H9 (cell line): ENCODE data around the gene PADI4. TPM values are rescaled to one million over a fixed set of nuclear protein-coding genes. Genes with fewer than 3 reads are reported as not detected.

Source experiments
- DNase-seq: peaks from one replicate; pipeline ENCODE4 v3.0.0-alpha.2; 2017
- H2AFZ ChIP-seq: one replicate; pipeline ENCODE4 v1.6.1; 2013; ENCODE audit warnings: mild to moderate bottlenecking, low read length, control low read depth, moderate library complexity
- H2AK5ac ChIP-seq: 2 replicates; pipeline ENCODE4 v1.6.1; 2013; ENCODE audit warnings: low read length, control low read depth, mixed read lengths; ENCODE audit not compliant: insufficient read length
- H2BK120ac ChIP-seq: one replicate; pipeline ENCODE4 v1.6.1; 2013; ENCODE audit warnings: low read depth, mild to moderate bottlenecking, low read length, control low read depth, inconsistent platforms; ENCODE audit not compliant: poor library complexity, severe bottlenecking
- H2BK12ac ChIP-seq: 2 replicates; pipeline ENCODE4 v1.6.1; 2013; ENCODE audit warnings: low read length, control low read depth, mixed read lengths, low read depth; ENCODE audit not compliant: insufficient read length
- H2BK15ac ChIP-seq: 2 replicates; pipeline ENCODE4 v1.6.1; 2013; ENCODE audit warnings: low read depth, low read length, control low read depth
- H2BK20ac ChIP-seq: one replicate; pipeline ENCODE4 v1.6.1; 2013; ENCODE audit warnings: low read depth, mild to moderate bottlenecking, low read length, control low read depth, inconsistent platforms; ENCODE audit not compliant: poor library complexity, severe bottlenecking
- H2BK5ac ChIP-seq: 2 replicates; pipeline ENCODE4 v1.6.1; 2013; ENCODE audit warnings: low read length, control low read depth, mixed read lengths; ENCODE audit not compliant: insufficient read length
- H3K14ac ChIP-seq: 2 replicates; pipeline ENCODE4 v1.6.1; 2013; ENCODE audit warnings: low read length, control low read depth; ENCODE audit not compliant: insufficient read depth
- H3K18ac ChIP-seq: 2 replicates; pipeline ENCODE4 v1.6.1; 2013; ENCODE audit warnings: low read depth, mild to moderate bottlenecking, mixed read lengths, low read length, control low read depth; ENCODE audit not compliant: insufficient read length
- H3K23ac ChIP-seq: 2 replicates; pipeline ENCODE4 v1.6.1; 2013; ENCODE audit warnings: low read length, control low read depth, mixed read lengths, low read depth; ENCODE audit not compliant: insufficient read length
- H3K23me2 ChIP-seq: 2 replicates; pipeline ENCODE4 v1.6.1; 2013; ENCODE audit warnings: low read depth, mild to moderate bottlenecking, mixed read lengths, low read length, control low read depth; ENCODE audit not compliant: insufficient read length, poor library complexity, severe bottlenecking
- H3K27ac ChIP-seq: 2 replicates; pipeline ENCODE4 v1.5.1; 2013; ENCODE audit warnings: low read length, control low read depth, mixed read lengths, low read depth; ENCODE audit not compliant: insufficient read length
- H3K27me3 ChIP-seq: 2 replicates; pipeline ENCODE4 v1.6.1; 2013; ENCODE audit warnings: low read length, control low read depth, inconsistent platforms; ENCODE audit not compliant: insufficient read depth
- H3K4ac ChIP-seq: 2 replicates; pipeline ENCODE4 v1.6.1; 2013; ENCODE audit warnings: low read depth, mild to moderate bottlenecking, control low read depth, inconsistent platforms, low read length, moderate library complexity
- H3K4me1 ChIP-seq: 2 replicates; pipeline ENCODE4 v1.6.1; 2013; ENCODE audit warnings: low read length, control low read depth, inconsistent platforms; ENCODE audit not compliant: insufficient read depth
- H3K4me2 ChIP-seq: 2 replicates; pipeline ENCODE4 v1.6.1; 2013; ENCODE audit warnings: low read length, control low read depth, mixed read lengths; ENCODE audit not compliant: insufficient read length, insufficient read depth
- H3K56ac ChIP-seq: 2 replicates; pipeline ENCODE4 v1.6.1; 2013; ENCODE audit warnings: low read depth, mild to moderate bottlenecking, mixed read lengths, low read length, control low read depth; ENCODE audit not compliant: insufficient read length
- H3K79me1 ChIP-seq: 2 replicates; pipeline ENCODE4 v1.6.1; 2013; ENCODE audit warnings: low read depth, mild to moderate bottlenecking, moderate library complexity, low read length, control low read depth, inconsistent platforms; ENCODE audit not compliant: insufficient read depth, poor library complexity, severe bottlenecking
- H3K79me2 ChIP-seq: 2 replicates; pipeline ENCODE4 v1.6.1; 2013; ENCODE audit warnings: low read length, control low read depth, inconsistent platforms; ENCODE audit not compliant: insufficient read depth
- H3K9ac ChIP-seq: 2 replicates; pipeline ENCODE4 v1.6.1; 2013; ENCODE audit warnings: low read length, control low read depth, mixed read lengths; ENCODE audit not compliant: insufficient read length; ENCODE audit errors: extremely low read depth
- H3K9me3 ChIP-seq: one replicate; pipeline ENCODE4 v1.6.1; 2013; ENCODE audit warnings: low read depth, low read length, inconsistent platforms; ENCODE audit not compliant: control insufficient read depth
- H3T11ph ChIP-seq: one replicate; pipeline ENCODE4 v1.6.1; 2013; ENCODE audit warnings: mild to moderate bottlenecking, low read length, control low read depth, inconsistent platforms
- H4K20me1 ChIP-seq: one replicate; pipeline ENCODE4 v1.6.1; 2013; ENCODE audit not compliant: control insufficient read depth, insufficient read length, insufficient read depth
- H4K5ac ChIP-seq: 2 replicates; pipeline ENCODE4 v1.6.1; 2013; ENCODE audit warnings: low read depth, mild to moderate bottlenecking, mixed read lengths, low read length, control low read depth; ENCODE audit not compliant: insufficient read length
- H4K8ac ChIP-seq: replicated peaks from 2 replicates; pipeline ENCODE4 v1.6.1; 2013; ENCODE audit warnings: low read length, control low read depth, mixed read lengths, low read depth; ENCODE audit not compliant: insufficient read length
- H4K91ac ChIP-seq: 2 replicates; pipeline ENCODE4 v1.6.1; 2013; ENCODE audit warnings: low read depth, mild to moderate bottlenecking, moderate library complexity, mixed read lengths, low read length, control low read depth; ENCODE audit not compliant: insufficient read length
- H3K27ac Mint-ChIP-seq, 3 experiments: 2 replicates in 2 of 3; 3 replicates in 1 of 3; pipeline ENCODE4 v1.8.0; 2020 to 2021; ENCODE audit warnings: mixed read lengths in 3 of 3, mild to moderate bottlenecking in 1 of 3, moderate library complexity in 1 of 3
- H3K27me3 Mint-ChIP-seq: 2 replicates; pipeline ENCODE4 v1.8.0; 2021; ENCODE audit warnings: low read depth, mild to moderate bottlenecking, moderate library complexity, mixed read lengths
- H3K36me3 Mint-ChIP-seq, 3 experiments: 2 replicates in 2 of 3; 3 replicates in 1 of 3; pipeline ENCODE4 v1.8.0; 2020 to 2021; ENCODE audit warnings: low read depth in 3 of 3, mixed read lengths in 3 of 3; ENCODE audit not compliant: insufficient read depth in 1 of 3
- H3K4me1 Mint-ChIP-seq, 2 experiments: 2 replicates each; pipeline ENCODE4 v1.8.0; 2020; ENCODE audit warnings: mixed read lengths in 2 of 2
- H3K4me3 Mint-ChIP-seq, 2 experiments: 2 replicates in 1 of 2; 3 replicates in 1 of 2; pipeline ENCODE4 v1.8.0; 2020 to 2021; ENCODE audit warnings: mild to moderate bottlenecking in 2 of 2, mixed read lengths in 2 of 2, moderate library complexity in 1 of 2
- H3K9me3 Mint-ChIP-seq, 2 experiments: 2 replicates in 1 of 2; 3 replicates in 1 of 2; pipeline ENCODE4 v1.8.0; 2020; ENCODE audit warnings: mild to moderate bottlenecking in 2 of 2, mixed read lengths in 2 of 2, moderate library complexity in 1 of 2
- CTCF ChIP-seq: fragments of 200-600 bp; sonication (generic); conservative IDR thresholded peaks from 3 replicates; pipeline ENCODE4 v1.8.0; 2021; ENCODE audit warnings: antibody characterized with exemption, mild to moderate bottlenecking
- WGBS: extraction: QIAGEN DNeasy Blood & Tissue Kit; methylation state at CpG from one replicate; pipeline ENCODE4 v1.1.7; 2013; ENCODE audit warnings: missing lambda C conversion rate, low lambda C conversion rate, mixed read lengths; ENCODE audit not compliant: insufficient read length; ENCODE audit errors: extremely low coverage; 5-methylcytosine and 5-hydroxymethylcytosine counted together
- total RNA-seq: library from RNA; stranded (reverse); gene quantifications from 2 replicates; pipeline ENCODE4 v1.2.1, GENCODE V29; 2021

The PADI4 gene
- total RNA-seq, 1 experiment from 2014 or later = 0.13 TPM

GRCh38 chr1:17280894-17281293, 27.1 kb upstream of the PADI4 start:
- Histone ChIP-seq H3K4ac (no peak overlapping the region), H3T11ph (no peak overlapping the region), H2BK5ac (no peak overlapping the region), H3K9ac (no peak overlapping the region), H2BK15ac (no peak overlapping the region), H3K23me2 (no peaks in the 10 kb centered on the region), H3K27me3 (no peaks in the 10 kb centered on the region; the same call in 1 of the 2 replicates), H2AFZ (no peak overlapping the region), H4K91ac (no peak overlapping the region), H3K56ac (no peak overlapping the region), H2AK5ac (no peak overlapping the region), H4K8ac (no peak overlapping the region), H3K4me2 (no peak overlapping the region), H2BK20ac (no peak overlapping the region), H3K79me1 (no peaks in the 10 kb centered on the region), H4K20me1 (no peaks in the 10 kb centered on the region), H3K4me1 (no peaks in the 10 kb centered on the region), H3K18ac (no peak overlapping the region), H4K5ac (no peak overlapping the region), H3K14ac (no peak overlapping the region), H3K79me2 (no peaks in the 10 kb centered on the region), H2BK12ac (no peak overlapping the region), H3K27ac (no peak overlapping the region), H3K9me3 (no peaks in the 10 kb centered on the region), H2BK120ac (no peak overlapping the region), H3K23ac (no peak overlapping the region)
- Mint-ChIP-seq H3K9me3 (no peaks in the 10 kb centered on the region), H3K27ac (no peak overlapping the region), H3K4me1 (peaks cover 0 to 3% of the 10 kb centered on the region in 2 experiments; a peak in 1 of 4 replicates), H3K27me3 (peaks cover 8% of the 10 kb centered on the region), H3K4me3 (no peak overlapping the region), H3K36me3 (no peaks in the 10 kb centered on the region)
- WGBS = no CpG with 5 or more reads among the region's 2 CpGs
- no peak for TF ChIP-seq CTCF
- DNase-seq = no peak
